IPS-18c (cell line): Measurements from ENCODE around the gene GLI3.

ENCODE experiments used
- H3K4me3 ChIP-seq: 2 replicates; pipeline ENCODE4 v1.7.0; 2013; ENCODE audit warnings: low read depth, mild to moderate bottlenecking, low read length, moderate library complexity; ENCODE audit not compliant: insufficient read depth
- H3K9me3 ChIP-seq: one replicate; pipeline ENCODE4 v1.6.1; 2013; ENCODE audit warnings: mild to moderate bottlenecking, low read length, moderate library complexity; ENCODE audit not compliant: control insufficient read depth, insufficient read depth

GLI3 gene

DNA sequence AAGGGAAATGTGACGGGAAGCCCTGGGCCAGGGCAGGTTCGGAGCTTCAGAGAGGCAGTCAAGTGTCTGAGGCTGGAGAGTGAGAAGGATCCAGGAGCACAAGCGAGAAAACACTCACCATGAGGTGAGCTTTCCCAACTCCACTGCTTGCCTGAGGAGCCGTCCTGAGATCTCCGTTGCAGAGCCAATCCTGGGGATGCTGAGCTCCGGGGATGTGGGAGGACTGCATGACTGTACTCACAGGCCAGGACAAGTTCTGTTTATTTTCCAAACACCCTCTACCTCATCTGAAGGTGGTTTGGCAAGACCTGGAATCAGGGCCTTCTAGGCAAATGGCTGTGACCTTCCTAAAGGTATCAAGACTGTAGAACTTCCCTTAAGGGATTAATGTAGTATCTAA is 38.7 kb downstream of the GLI3 start:
- Histone ChIP-seq H3K4me3 (no peak overlapping the region), H3K9me3 (no peaks in the 10 kb centered on the region)

DNA sequence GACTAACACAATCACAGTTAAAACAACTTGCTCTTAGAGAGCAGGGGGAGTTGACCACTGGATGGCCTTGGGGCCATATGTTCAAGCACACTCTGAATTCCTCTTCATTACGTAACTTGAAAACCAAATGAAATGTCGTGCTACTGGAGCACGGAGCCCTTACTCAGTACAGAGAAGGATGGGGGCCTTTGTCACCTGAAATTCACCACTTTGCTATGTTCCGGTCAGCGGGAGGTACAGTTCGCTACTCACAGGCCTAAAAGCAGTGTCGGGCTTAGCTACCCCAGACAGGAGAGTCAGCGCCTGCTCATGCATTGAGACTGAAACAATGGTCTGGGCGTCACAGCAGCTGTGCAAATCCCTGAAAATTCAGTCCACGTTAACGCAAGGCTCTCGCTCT is 39.6 kb downstream of the GLI3 start:
- no peak overlapping the region for H3K4me3 ChIP-seq
- no peaks in the 10 kb centered on the region for H3K9me3 ChIP-seq

DNA sequence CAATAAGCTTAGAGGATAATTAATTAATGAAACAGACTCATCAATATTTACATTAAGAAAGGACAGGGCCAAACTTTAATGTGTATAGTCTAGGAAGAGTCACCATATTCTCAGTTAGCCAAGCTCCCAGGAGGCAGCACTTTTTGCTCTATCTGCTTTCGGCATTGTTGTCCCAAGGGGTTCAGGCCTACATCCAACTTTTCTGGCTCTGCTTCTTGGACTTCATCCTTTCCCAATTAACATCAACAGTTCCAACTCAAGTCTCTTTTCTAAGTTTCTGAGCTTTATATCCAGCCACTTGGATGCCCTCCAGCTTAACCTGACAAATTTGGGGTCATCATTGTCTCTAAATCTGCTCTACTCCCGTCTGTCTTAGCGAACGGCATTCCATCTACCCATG is 42.8 kb downstream of the GLI3 start:
- H3K4me3 ChIP-seq: no peak overlapping the region
- H3K9me3 ChIP-seq: no peaks in the 10 kb centered on the region

DNA sequence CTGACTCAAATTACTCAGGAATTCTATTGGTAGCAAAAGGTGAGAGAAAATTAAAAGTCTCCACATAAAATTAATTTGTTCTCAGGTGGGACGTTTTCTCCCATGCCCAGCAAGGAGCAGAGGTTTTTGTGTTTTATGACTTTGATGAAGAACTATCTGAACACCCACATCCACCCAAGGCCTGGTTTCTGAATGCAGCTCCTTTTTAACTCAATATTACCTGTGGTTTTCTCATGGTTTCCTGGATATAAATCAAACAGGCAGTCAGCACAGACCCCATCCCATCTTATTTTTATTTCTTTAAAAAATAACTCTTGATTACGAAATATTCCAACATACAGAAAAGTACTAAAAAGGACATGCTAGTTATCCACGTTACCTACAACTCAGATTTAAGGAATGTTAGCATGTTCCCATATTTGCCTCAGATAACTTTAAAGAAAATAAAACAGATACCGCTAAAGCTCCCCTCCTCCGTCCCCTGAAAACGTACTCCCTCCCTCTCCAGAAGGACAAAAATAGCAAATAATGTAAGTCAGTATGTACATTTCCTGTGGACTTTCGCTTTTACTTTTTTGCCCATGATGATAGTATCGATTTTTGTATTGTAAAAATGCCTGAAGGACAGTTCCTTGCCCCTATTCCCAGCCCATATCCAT is 43.4 kb downstream of the GLI3 start:
- H3K9me3 ChIP-seq: no peaks in the 10 kb centered on the region
- no peak overlapping the region for H3K4me3 ChIP-seq

DNA sequence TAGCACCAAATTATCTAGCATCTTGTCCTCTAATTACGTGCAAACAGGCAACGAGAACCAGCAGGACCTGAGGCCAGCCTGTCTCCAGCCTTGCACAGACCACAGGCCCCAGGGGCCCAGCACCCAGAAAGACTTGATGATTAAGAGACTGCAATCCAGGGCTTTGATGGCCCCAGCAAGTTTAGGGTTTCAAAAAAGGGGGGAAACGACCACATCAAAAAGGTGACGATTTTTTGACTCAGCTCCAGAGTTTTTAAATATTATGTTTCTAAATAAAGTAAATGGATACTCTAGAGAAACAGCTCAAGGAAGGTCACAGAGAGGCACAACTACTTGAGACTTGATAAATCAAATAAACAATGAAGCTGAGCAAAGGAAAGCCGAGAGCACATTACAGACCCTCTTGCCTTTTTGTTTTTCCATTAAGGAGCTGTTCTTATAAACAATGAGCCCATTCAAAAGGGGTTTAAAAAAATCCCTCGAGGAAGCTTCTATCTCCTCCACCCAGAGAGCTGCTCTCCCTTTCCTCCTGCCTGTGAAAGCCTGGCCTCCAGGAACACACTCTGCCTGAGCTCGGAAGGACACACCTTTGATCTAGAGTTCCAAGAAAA is 44.1 kb downstream of the GLI3 start:
- Histone ChIP-seq H3K4me3 (no peak overlapping the region), H3K9me3 (no peaks in the 10 kb centered on the region)

DNA sequence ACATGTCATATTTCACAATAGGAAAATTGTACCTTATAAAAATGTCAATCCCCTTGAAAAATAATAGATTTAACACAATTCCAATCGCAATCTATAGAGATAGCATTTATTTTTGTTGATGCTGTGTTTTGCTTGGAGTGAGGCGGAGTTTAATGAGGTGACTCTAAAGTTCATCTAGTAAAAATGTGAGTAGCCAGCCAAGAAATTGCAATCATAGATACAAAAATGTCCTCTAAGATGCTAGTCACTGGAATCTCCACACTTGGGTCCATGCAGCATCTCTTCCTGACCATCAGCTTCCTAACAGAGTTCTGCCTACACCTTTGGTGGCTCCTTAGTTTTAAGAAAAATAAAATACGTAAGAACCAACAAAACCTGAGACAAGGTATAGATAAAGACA is 44.9 kb downstream of the GLI3 start:
- no peak overlapping the region for H3K4me3 ChIP-seq
- no peaks in the 10 kb centered on the region for H3K9me3 ChIP-seq

DNA sequence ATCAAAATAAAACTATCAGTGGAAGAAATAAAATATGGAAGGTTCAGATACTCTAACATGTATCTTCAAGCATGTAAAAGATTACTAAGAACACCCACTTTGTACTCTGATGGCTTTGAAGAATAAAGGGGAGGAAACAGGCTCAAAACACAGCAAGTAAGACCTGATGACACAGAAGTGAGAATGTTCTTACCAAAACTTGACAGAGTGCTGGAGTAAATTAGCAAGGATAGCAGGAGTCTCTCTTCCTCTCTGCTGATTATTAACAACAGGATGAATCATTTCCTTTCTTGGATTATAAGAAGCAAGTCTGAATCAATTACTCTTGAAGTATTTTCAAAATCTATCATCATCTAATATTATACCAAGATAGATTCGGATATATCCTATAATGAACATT is 47.5 kb downstream of the GLI3 start:
- no peak overlapping the region for H3K4me3 ChIP-seq

DNA sequence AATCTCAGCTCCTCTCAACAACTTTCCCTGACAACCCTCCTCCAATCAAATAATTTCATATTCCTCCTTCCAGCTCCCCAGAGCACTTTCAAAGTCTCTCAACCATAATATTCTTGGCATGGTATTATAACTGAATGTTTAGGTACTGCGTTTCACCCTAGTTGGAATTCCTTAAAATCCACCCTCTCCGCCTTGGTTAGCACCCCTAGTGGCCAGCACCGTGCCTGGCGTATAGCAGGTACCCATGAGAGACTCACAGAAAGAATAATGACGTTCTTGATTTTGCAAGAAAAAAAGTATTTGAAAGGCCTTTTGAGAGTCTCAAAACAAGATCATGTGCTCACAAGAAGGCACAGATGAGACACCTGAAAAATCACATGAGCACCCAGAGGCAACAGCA is 50.9 kb downstream of the GLI3 start:
- no peak overlapping the region for H3K4me3 ChIP-seq
- H3K9me3 ChIP-seq: no peaks in the 10 kb centered on the region

More for the DNA sequence above, 47.5 kb downstream of the GLI3 start:
- no peaks in the 10 kb centered on the region for H3K9me3 ChIP-seq

DNA sequence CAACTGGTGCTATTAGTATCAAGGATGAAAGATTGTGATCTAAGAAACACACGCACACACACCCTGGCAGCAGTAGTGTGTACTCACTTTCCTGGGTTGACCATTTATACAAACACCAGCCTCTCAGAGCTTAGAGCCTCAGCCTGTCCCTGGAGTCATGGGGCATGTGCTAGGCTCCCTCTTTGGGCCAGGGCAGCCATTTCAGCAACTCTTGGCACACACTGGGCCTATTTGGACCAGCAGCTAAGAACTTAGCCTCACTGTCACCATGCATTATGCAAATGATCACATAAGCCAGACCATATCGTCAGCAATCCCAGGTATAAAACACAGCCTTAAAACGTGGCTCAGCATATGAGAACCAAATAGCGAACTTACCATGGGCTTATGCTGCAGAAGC is 51.3 kb downstream of the GLI3 start:
- Histone ChIP-seq H3K4me3 (no peak overlapping the region), H3K9me3 (no peaks in the 10 kb centered on the region)

DNA sequence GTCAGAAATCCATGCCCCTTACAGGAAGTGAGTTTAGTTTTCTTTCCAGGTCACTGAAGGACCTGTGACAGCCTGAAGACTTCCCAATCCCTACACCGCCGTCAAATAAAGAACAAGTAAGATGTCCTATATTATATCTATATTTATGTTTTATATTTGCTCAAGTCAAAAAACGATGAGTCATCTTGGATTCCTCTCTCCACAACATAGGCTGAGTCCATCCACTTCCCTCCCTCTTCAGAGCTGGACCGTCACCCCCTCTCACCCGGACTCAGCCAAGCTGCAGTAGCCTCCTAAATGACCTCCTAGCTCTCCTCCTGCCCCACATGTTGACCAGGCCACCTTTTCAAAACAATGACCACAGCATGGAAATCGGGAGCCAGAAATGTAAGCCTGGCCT is 53.5 kb downstream of the GLI3 start:
- Histone ChIP-seq H3K4me3 (no peak overlapping the region; the same call in 1 of the 2 replicates), H3K9me3 (no peaks in the 10 kb centered on the region)

DNA sequence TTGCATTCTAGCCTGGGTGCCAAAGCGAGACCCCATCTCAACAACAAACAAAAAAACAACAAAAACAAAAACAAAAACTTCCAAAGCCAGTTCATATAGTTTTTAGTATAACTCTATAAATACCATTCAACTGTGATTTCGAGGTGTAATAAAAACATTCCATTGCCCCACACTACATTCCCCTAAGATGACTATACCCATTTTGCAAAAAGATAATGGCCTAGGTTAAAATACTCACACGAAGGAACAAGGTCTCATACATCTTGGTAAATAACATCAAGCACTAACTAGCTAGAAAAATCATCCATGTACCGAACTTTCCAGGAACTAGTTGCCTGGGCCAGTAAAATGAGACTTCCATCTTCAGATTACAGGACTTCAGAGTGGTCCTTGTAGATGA is 55.4 kb downstream of the GLI3 start:
- no peak overlapping the region for H3K4me3 ChIP-seq
- H3K9me3 ChIP-seq: no peaks in the 10 kb centered on the region

DNA sequence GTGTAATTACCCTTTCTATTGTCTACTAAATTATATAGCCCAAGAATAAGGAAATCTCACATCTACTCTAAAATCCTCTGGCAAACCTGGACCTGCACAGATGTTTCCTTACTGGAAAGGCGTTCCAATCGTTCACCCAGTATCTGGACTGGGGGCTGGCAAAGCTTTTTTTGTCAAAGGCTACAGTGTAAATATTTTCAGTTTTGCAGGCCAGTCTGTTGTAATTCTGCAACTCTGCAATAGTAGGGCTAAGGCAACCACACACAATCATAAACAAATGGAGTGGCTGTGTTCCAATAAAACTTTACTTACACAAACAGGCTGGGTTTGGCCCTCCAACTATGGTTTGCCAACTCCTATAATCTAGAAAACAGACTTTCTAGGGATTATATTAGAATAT is 56.2 kb downstream of the GLI3 start:
- Histone ChIP-seq H3K4me3 (no peak overlapping the region), H3K9me3 (no peaks in the 10 kb centered on the region)

DNA sequence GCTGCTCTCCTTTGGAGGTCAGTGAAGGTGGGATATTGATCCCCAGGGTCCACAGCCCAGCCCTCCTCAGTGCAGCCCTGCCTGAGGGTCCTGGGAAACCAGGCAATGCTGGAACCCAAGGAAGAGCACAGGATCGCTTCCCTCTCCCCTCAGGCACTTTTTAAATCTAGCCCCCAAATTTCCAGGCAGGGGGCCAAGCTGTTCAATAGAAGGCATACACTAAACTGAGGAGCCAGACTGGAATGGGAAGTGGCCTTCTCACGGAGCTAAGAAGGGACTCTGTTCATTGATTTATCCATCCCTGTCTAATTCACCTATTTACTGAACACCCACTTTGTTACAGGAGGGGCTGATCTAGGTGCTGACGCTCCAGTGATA is 60.3 kb downstream of the GLI3 start:
- H3K4me3 ChIP-seq: no peak overlapping the region
- no peaks in the 10 kb centered on the region for H3K9me3 ChIP-seq

DNA sequence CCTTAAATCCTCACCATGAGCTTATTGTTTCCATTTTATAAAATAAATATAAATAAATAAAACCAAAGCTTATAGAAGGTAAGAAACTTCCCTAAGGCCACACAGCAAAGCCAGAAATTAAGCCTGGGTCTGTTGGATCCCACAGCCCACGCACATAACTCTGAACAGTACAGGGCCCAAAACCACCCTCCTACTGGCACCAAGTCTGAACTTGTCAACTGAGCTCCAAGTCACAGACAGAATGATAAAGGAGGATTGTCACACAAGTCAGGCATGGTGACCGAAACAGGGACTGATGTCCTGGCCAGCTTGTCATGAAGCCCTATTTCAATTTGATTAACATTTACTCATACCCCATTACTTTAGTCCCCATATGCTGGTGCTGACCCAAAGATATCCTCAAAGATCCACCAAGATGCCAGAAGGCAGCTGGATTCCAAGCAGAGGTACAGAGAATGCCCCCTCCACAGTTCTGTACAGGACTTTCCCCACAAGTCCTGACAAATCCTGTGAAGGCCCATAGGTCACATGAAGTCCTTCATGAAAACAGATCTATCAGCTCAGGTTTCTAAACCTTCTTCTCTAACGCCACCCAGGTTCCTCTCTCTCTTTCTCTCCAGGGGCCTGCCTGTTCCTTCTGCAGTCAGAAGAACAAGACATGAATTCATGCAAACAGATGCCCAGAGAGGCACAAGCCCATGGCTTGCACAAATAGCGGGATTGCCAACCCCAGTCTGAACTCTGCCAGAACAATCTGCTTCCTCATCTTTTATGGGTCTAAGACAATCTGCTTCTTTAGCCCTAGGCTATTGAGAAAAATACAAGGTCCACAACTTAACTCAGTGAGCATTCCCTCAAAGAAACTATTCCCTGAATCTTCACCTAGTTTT is 60.9 kb downstream of the GLI3 start:
- no peak overlapping the region for H3K4me3 ChIP-seq
- no peaks in the 10 kb centered on the region for H3K9me3 ChIP-seq

DNA sequence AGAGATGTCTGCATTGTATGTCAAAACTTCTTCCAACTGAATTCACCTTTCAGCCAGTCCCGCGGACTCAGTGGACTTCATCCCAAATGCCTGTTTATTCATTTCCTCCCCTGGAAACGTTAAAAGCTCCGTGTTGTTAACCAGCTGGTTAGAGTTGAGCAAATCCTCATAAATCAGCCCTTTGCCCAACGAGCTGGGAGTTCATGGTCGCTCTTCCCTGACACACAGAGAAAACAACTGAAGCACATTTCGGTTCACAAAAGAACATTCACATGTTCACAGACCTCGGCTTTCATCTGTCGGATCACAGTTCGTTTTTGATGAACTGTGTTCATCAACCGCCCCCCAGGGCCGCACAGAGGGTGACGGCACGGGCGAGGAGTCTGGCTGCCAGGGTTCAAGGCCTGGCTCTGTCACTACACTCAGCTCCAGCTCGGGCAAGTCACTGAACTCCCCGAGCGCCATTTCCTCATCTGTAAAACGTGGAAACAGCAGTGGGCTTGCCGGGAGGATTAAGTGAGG is 62.6 kb downstream of the GLI3 start:
- no peak overlapping the region for H3K4me3 ChIP-seq
- no peaks in the 10 kb centered on the region for H3K9me3 ChIP-seq

DNA sequence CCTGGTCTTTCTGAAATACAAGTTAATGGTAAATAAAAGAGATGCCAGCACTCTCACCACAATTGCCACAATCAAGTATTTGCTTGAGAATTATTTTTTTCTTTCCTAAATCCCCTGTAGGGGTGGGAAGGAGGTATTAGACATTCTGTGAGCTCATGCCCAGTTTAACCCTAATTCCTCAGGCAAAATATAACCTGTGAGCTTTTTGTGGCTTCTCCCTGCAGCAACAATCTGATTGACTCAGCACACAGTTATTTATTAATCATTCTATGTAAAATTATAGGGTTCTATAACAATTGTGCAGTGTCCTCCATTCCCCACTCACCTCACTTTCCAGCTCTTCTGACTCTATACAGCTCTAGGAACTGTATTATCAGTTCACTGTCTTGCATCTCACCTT is 66.3 kb downstream of the GLI3 start:
- Histone ChIP-seq H3K4me3 (no peak overlapping the region), H3K9me3 (no peaks in the 10 kb centered on the region)

DNA sequence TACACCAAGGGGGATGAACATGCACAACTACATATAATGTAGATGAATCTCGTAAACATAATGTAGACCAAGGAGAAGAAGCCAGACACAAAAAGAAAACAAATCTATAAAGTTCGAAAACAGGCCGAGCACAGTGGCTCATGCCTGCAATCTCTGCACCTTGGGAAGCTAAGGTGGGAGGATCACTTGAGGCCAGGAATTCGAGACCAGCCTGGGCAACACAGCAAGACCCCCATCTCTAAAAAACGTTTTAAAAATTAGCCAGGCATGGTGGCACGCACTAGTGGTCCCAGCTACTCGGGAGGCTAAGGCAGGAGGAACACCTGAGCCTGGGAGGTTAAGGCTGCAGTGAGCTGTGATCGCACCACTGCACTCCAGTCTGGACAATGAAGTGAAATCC is 68.5 kb downstream of the GLI3 start:
- Histone ChIP-seq H3K9me3 (no peaks in the 10 kb centered on the region), H3K4me3 (no peak overlapping the region)

DNA sequence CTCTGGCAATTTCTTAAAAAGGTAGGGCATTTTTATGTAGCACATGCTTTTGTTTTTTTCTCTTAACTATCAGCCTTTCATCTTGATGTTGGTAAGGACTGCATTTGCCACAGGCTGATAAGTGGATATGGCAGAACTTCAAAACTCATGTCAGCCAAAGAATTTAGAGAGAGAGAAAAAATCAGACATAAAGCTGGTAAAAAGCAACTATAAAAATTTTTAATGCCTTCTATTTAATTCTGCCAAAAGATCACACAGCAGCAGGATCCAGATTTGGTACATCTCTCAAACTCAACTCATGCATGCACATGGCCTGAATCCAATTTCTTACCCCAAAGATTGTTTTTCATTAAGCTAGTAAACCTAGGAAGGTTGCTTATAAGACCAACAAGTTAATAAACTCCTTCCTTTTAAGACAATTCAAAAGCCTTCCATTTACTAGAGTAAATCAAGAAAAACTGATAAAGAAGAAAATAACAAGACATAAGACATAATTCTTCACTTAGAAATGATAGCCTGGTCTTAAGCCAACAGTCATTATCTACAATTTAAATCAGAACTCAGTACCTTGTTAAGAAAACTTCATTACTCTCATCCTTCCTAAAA is 69.3 kb downstream of the GLI3 start:
- no peaks in the 10 kb centered on the region for H3K9me3 ChIP-seq
- no peak overlapping the region for H3K4me3 ChIP-seq
